Spleen (tissue), 11 donors: ENCODE data around the gene LOXL3. TPM values are rescaled to one million over a fixed set of nuclear protein-coding genes. Genes with fewer than 3 reads are reported as not detected.

ENCODE experiments used
- DNase-seq: peaks from one replicate; pipeline ENCODE4 v3.0.0-alpha.2; 2020
- H3K27ac ChIP-seq, 8 donors: fragments of 200-600 bp; sonication (generic) in 7 of 8; 1 replicate in 4 of 8; 2 replicates in 4 of 8; pipeline versions ENCODE4 v1.5.0 to v1.8.0; 2016 to 2021; ENCODE audit warnings: inconsistent platforms in 4 of 8, mild to moderate bottlenecking in 4 of 8, moderate library complexity in 1 of 8
- H3K27me3 ChIP-seq, 7 donors: fragments of 200-600 bp; sonication (generic) in 6 of 7; replicated peaks in 1 of 7; 1 replicate in 4 of 7; 2 replicates in 3 of 7; pipeline versions ENCODE4 v1.5.0 to v1.8.0; 2016 to 2021; ENCODE audit warnings: inconsistent platforms in 3 of 7, mild to moderate bottlenecking in 1 of 7
- H3K36me3 ChIP-seq, 6 donors: fragments of 200-600 bp; sonication (generic) in 5 of 6; 1 replicate in 4 of 6; 2 replicates in 2 of 6; pipeline versions ENCODE4 v1.5.0 to v1.8.0; 2016 to 2021; ENCODE audit warnings: inconsistent platforms in 2 of 6
- H3K4me1 ChIP-seq, 6 donors: fragments of 200-600 bp; sonication (generic) in 5 of 6; 1 replicate in 3 of 6; 2 replicates in 3 of 6; pipeline versions ENCODE4 v1.5.0 to v1.8.0; 2016 to 2021; ENCODE audit warnings: inconsistent platforms in 3 of 6
- H3K4me3 ChIP-seq, 8 donors: fragments of 200-600 bp; sonication (generic) in 7 of 8; 1 replicate in 4 of 8; 2 replicates in 4 of 8; pipeline versions ENCODE4 v1.5.0 to v1.8.0; 2016 to 2021; ENCODE audit warnings: inconsistent platforms in 4 of 8, mild to moderate bottlenecking in 4 of 8, moderate library complexity in 2 of 8
- H3K9me3 ChIP-seq, 8 donors: fragments of 200-600 bp; sonication (generic) in 7 of 8; 1 replicate in 4 of 8; 2 replicates in 4 of 8; pipeline versions ENCODE4 v1.5.0 to v1.8.0; 2016 to 2021; ENCODE audit warnings: inconsistent platforms in 4 of 8
- CTCF ChIP-seq, 11 experiments: fragments of 200-600 bp in 7 of 11; fragments of 450-650 bp in 4 of 11; sonication (generic) in 4 of 11; IDR thresholded peaks in 8 of 11; conservative IDR thresholded peaks in 3 of 11; 1 replicate in 7 of 11; 2 replicates in 4 of 11; pipeline versions ENCODE4 v1.4.0 to v1.8.0; 2016 to 2021; ENCODE audit warnings: antibody characterized with exemption in 11 of 11, inconsistent platforms in 4 of 11, mild to moderate bottlenecking in 1 of 11
- POLR2A ChIP-seq, 3 donors: fragments of 450-650 bp; IDR thresholded peaks; one replicate each; pipeline ENCODE4 v1.5.1; 2017; ENCODE audit warnings: antibody characterized with exemption in 3 of 3, mild to moderate bottlenecking in 1 of 3
- POLR2AphosphoS5 ChIP-seq, 3 donors: sonication (generic); formaldehyde crosslinking; IDR thresholded peaks; one replicate each; pipeline ENCODE4 v1.5.1; 2017; ENCODE audit warnings: antibody characterized with exemption in 3 of 3
- WGBS, 5 donors: extraction: QIAGEN DNeasy Blood & Tissue Kit in 3 of 5; methylation state at CpG; one replicate each; pipeline versions ENCODE4 v1.1.5 to v1.1.7; 2013 to 2018; 5-methylcytosine and 5-hydroxymethylcytosine counted together
- intact Hi-C: fragments of 100-400 bp; cut with DNase I; formaldehyde crosslinking; loops from one replicate; pipeline ENCODE4 v1.15.0; 2023; ENCODE audit warnings: low total_unique reads
- polyA plus RNA-seq, 3 donors: library from polyadenylated mRNA; stranded (reverse); fragments of 200-250 nt; gene quantifications; one replicate each; pipeline ENCODE4 v1.2.1, GENCODE V29; 2013
- total RNA-seq, 7 donors: library from RNA; depleted of rRNA in 3 of 7; stranded (reverse); fragments of >200 nt in 3 of 7; fragmentation: NEBNext Ultra II Directional in 4 of 7; extraction: Animal tissue kit (Norgen Biotek cat#: 25700) in 4 of 7; gene quantifications; one replicate each; pipeline versions ENCODE4 v1.1.0 to v1.2.1, GENCODE V29; 2016 to 2021
- donor health status: healthy with polysubstance abuse.
- donor health status: DM: no; HTN: no; CAD: no; lungs with moderate emphysema.
- donor health status: DM: no; HTN: no; CAD: no.
- donor health status: Bipolar disorder and iron deficiency.
- donor health status: healthy.
- donor health status: DM: no; HTN: no; CAD: no.
- donor health status: DM: yes; HTN: yes; CAD: no.

Gene LOXL3
- total and polyA plus RNA-seq, 10 donors = 1.8 to 27.4 (median 15.9) TPM

DNA sequence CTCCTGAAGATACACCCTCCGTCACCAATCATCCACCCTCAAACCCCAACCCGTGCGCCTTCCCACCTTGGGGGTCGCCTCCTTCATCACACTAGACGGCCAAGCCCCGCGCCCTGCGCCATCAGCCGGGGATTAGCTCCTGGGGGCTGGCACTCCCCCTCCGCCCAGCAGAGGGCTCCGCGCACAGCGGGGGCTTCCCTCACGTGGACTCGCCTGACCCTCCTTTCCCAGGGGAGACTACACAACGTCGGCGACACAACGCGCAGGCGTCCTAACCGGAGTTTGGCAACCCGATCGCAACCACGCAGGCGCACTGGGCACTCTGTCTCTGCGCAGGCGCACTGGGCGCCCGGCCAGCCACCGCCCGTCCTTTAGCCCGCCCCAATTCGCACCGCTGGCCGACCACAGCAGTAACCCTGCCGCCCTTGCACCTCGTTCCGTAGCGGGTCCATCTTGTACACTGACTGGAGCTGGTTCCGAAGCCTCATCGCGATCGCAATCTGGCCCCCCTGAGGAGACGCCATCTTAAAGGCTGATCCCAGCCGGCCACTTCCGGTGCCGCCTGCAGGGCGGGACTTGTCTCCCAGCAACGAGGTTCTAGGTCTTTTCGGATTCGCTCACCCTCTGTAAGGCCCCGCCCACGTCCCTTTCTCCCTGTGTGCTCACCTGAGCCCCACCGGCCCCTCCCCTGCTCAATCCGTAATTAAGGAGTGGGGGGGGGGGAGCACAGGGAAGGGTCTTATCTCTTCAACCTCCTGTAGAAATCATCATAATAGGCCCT, 46.4 kb downstream of the LOXL3 start, which contains the start of gene PCGF1:
Gene PCGF1 (minus strand): TSS at position 551 of the 781 bp plus-strand sequence. CDS start 27 bp downstream, at position 524.
- intact Hi-C loops = no loop called here
- Histone ChIP-seq H3K36me3 (peaks cover 0 to 23% (median 16%) of the 10 kb centered on the region in 6 donors), H3K9me3 (no peaks in the 10 kb centered on the region), H3K27ac (peak within 1 kb of the TSS; percentile 97 to 100 (median 99)), H3K27me3 (peaks cover 0 to 46% (median 21%) of the 10 kb centered on the region in 7 donors), H3K4me3 (peak within 1 kb of the TSS; percentile 60 to 90 (median 62)), H3K4me1 (peaks cover 19 to 57% (median 54%) of the 10 kb centered on the region in 6 donors)
- 0 to 2% (median 1%) methylated on average over 51 to 56 of the region's 56 CpGs for WGBS, 5 donors
- TF ChIP-seq CTCF (IDR thresholded peaks at IDR 0.05 in 8 of 11, conservative IDR thresholded peaks at IDR 0.05 in 3 of 11) = peak; percentile 36 to 78 (median 64)
- TF ChIP-seq POLR2A (IDR thresholded peaks at IDR 0.05) = no peak
- peak; percentile 90 to 93 (median 92) for TF ChIP-seq POLR2AphosphoS5 (IDR thresholded peaks at IDR 0.05)
- peak; percentile 98 for DNase-seq

GRCh38 chr2:74505448-74506246, 48.1 kb downstream of the LOXL3 start:
- Histone ChIP-seq H3K4me1 (peaks cover 19 to 65% (median 61%) of the 10 kb centered on the region in 6 donors), H3K4me3 (peak overlapping the region in 3 of 8 donors; percentile 2 to 90 (median 61)), H3K9me3 (no peaks in the 10 kb centered on the region), H3K27me3 (peaks cover 0 to 46% (median 17%) of the 10 kb centered on the region in 7 donors), H3K36me3 (peaks cover 0 to 23% (median 16%) of the 10 kb centered on the region in 6 donors), H3K27ac (no peak overlapping the region)
- DNase-seq = peak; percentile 68
- TF ChIP-seq CTCF (IDR thresholded peaks at IDR 0.05 in 8 of 11, conservative IDR thresholded peaks at IDR 0.05 in 3 of 11) (no peak), POLR2A (IDR thresholded peaks at IDR 0.05) (no peak), POLR2AphosphoS5 (IDR thresholded peaks at IDR 0.05) (no peak)
- 95 to 97% (median 96%) methylated on average over 14 of the region's 14 CpGs for WGBS, 5 donors
- intact Hi-C loops = no loop called here

DNA sequence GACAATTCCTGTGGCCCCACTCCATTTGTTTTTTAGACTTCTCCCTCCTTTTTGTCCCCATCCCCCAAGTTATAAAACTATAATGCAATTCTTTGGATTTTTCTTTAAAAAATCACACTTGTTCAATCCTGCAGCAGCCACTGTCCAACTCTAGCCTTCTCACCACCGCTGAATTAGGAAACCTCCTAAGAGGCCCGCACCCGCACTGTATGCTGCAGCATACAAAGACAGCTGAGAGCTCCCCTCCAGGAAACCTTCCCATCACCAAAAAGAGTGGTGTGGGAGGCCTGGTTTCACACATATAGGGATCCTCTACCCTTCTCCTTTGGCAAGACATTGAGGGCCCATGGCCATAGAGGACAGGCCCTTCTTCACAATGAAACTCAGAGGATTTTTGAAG, 49.2 kb downstream of the LOXL3 start:
- Histone ChIP-seq H3K27me3 (peaks cover 6 to 49% (median 23%) of the 10 kb centered on the region in 7 donors), H3K36me3 (peaks cover 0 to 23% (median 16%) of the 10 kb centered on the region in 6 donors), H3K4me3 (peak overlapping the region in 1 of 8 donors; percentile 90), H3K4me1 (peaks cover 21 to 75% (median 66%) of the 10 kb centered on the region in 6 donors), H3K27ac (no peak overlapping the region), H3K9me3 (no peaks in the 10 kb centered on the region)
- intact Hi-C loops = loop anchor here (5.0 kb wide), 1 partner anchor 83 kb away; no protein-coding TSS in a partner anchor
- 91 to 96% (median 95%) methylated on average over 3 of the region's 3 CpGs for WGBS, 5 donors
- TF ChIP-seq POLR2A (IDR thresholded peaks at IDR 0.05) = no peak
- peak; percentile 39 for DNase-seq
